IPS DF 6.9 (cell line): ENCODE results near the gene MYL12A.
"Not testable (repeated sequence)": the region's sequence is repeated elsewhere in the genome, so short reads cannot be mapped to it uniquely, and the experiment has no call there.

Source experiments
- DNase-seq: peaks from one replicate; pipeline ENCODE4 v3.0.0-alpha.2; 2013; ENCODE audit warnings: low read depth, low spot score
- H3K27ac ChIP-seq: one replicate; pipeline ENCODE4 v1.5.1; 2013; ENCODE audit warnings: low read length, control low read depth
- H3K27me3 ChIP-seq: 2 replicates; pipeline ENCODE4 v1.6.1; 2013; ENCODE audit warnings: mild to moderate bottlenecking, low read length; ENCODE audit not compliant: control insufficient read depth, insufficient read depth
- H3K36me3 ChIP-seq: 2 replicates; pipeline ENCODE4 v1.6.1; 2013; ENCODE audit warnings: low read length; ENCODE audit not compliant: control insufficient read depth, insufficient read depth
- H3K4me1 ChIP-seq: 2 replicates; pipeline ENCODE4 v1.6.1; 2013; ENCODE audit warnings: low read length; ENCODE audit not compliant: control insufficient read depth, insufficient read depth
- H3K4me3 ChIP-seq: 2 replicates; pipeline ENCODE4 v1.5.1; 2013; ENCODE audit warnings: mild to moderate bottlenecking, low read length
- H3K9me3 ChIP-seq: 2 replicates; pipeline ENCODE4 v1.6.1; 2013; ENCODE audit warnings: low read length, inconsistent platforms; ENCODE audit not compliant: control insufficient read depth, insufficient read depth
- WGBS: extraction: QIAGEN DNeasy Blood & Tissue Kit; methylation state at CpG from one replicate; pipeline ENCODE4 v1.1.7; 2013; ENCODE audit warnings: mixed read lengths, missing lambda C conversion rate; ENCODE audit not compliant: insufficient read length, insufficient coverage; 5-methylcytosine and 5-hydroxymethylcytosine counted together

The MYL12A gene

DNA sequence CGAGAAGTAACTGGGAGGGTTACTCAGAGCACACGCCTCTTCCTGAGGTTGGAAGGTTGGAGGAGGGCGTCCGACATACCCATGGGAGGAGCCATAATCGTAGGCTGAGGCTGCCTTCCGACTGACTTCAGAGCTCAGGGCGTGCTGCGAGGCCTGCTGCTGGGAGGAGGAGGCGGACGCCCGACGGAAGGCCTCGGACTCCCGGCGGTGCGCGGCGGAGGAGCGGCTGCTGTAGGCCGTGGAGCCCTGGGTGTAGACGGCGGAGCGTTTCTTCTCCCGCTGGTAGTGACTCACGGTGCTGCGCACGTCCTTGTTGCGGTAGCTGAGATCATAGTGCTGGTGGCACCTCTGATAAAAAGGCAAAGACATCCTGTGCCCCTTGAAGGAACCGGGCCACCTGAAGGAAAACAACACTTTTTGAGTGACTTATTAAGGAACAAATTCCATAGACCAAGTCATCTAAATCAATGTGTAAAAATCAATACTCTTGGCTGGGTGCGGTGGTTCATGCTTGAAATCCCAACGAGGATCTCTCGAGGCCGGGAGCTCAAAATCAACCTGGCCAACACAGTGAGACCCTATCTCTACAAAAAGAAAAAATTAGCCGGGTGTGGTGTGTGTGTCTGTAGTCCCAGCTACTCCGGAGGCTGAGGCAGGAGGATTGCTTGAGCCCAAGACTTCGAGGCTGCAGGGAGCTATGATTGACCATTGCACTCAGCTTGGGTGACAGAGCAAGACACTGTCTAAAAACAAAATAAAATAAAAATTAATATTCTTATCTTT lies 32.6 kb upstream of the MYL12A start:
- H3K27me3 ChIP-seq = no peaks in the 10 kb centered on the region
- no peak overlapping the region for H3K27ac ChIP-seq
- WGBS = no CpG with 5 or more reads among the region's 36 CpGs
- DNase-seq = no peak
- H3K4me1 ChIP-seq = no peaks in the 10 kb centered on the region
- H3K36me3 ChIP-seq = no peaks in the 10 kb centered on the region
- no peaks in the 10 kb centered on the region for H3K9me3 ChIP-seq
- no peak overlapping the region for H3K4me3 ChIP-seq

DNA sequence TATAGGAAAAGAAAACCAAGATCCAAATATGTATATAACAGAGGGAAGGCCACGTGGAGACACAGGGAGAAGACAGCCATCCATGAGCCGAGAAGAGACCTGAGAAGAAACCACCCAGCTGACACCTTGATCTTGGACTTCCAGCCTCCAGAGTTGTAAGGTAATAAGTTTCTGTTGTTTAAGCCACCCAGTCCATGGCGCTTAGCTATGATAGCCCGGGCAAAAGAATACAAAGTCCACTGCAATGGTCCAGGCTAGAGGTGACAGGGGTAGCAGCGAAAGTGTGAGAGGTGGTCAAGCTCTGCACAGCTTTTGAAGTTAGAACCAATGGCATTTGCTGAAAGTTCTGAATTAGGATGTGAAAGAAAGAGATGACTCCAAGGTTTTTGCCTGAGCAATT lies 30.6 kb upstream of the MYL12A start:
- no peak for DNase-seq
- Histone ChIP-seq H3K9me3 (no peaks in the 10 kb centered on the region), H3K4me3 (no peak overlapping the region), H3K36me3 (no peaks in the 10 kb centered on the region), H3K4me1 (no peaks in the 10 kb centered on the region), H3K27me3 (no peaks in the 10 kb centered on the region), H3K27ac (no peak overlapping the region)
- WGBS = no CpG with 5 or more reads among the region's 5 CpGs

DNA sequence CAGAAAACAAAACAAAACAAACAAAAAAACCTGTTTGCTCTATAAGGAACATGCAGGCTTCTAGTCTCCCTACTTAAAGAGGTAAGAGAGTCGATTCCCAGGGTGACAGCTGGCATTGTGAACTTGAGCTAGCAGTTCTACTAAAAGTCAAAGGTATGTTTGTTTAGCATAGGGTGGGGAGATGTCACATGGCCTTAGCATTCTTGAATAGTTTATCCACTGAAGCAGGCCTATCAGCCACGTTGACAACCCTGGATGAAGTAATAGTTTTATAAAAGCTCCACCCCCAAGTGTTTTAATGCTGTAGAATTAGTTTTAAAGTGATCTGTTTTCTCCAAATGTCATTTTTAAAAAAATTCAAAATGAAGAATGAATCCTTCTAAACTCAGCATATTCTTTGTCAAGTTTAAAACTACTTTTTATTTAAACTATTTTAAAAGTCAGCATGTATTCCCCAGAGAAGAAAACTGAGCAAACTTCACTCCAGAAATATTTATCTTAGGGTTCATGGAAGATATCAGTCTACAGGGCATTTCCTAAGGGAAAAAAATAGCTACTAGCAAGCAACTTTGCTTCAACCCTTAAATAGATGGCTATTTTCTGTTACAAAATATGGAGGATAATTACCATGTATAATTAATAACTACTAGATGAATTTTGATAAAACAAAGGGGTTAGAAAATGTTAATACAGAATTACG lies 29.5 kb upstream of the MYL12A start:
- WGBS = no CpG with 5 or more reads among the region's 3 CpGs
- no peak overlapping the region for H3K4me3 ChIP-seq
- H3K4me1 ChIP-seq = no peaks in the 10 kb centered on the region
- no peaks in the 10 kb centered on the region for H3K9me3 ChIP-seq
- no peaks in the 10 kb centered on the region for H3K27me3 ChIP-seq
- H3K27ac ChIP-seq = no peak overlapping the region
- no peaks in the 10 kb centered on the region for H3K36me3 ChIP-seq
- DNase-seq = no peak

GRCh38 chr18:3218819-3219218 lies 28.8 kb upstream of the MYL12A start:
- no peaks in the 10 kb centered on the region for H3K36me3 ChIP-seq
- no peak overlapping the region for H3K27ac ChIP-seq
- H3K9me3 ChIP-seq = no peaks in the 10 kb centered on the region
- DNase-seq = no peak
- no CpG with 5 or more reads among the region's 2 CpGs for WGBS
- H3K4me1 ChIP-seq = no peaks in the 10 kb centered on the region
- H3K27me3 ChIP-seq = no peaks in the 10 kb centered on the region
- no peak overlapping the region for H3K4me3 ChIP-seq

DNA sequence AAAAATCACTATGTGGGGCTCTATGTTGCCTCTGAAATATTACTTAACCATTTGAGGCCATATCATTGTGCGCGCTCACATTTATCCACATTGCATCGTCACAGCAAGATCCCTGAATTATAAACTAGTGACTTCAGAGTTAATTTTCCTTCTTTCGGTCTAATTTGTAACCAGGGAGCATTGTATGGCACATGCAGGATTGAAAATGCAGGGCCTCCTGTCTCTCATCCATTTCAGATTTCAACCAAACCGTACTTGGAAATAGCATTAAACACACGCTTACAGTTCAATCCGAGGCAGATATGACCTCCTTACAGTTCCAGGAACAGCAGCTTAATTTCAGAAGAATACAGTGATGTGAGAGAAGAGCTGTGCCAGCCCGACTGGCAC lies 28.4 kb upstream of the MYL12A start:
- Histone ChIP-seq H3K36me3 (no peaks in the 10 kb centered on the region), H3K27me3 (no peaks in the 10 kb centered on the region), H3K9me3 (no peaks in the 10 kb centered on the region), H3K4me3 (no peak overlapping the region), H3K27ac (no peak overlapping the region), H3K4me1 (no peaks in the 10 kb centered on the region)
- WGBS = no CpG with 5 or more reads among the region's 8 CpGs
- no peak for DNase-seq

DNA sequence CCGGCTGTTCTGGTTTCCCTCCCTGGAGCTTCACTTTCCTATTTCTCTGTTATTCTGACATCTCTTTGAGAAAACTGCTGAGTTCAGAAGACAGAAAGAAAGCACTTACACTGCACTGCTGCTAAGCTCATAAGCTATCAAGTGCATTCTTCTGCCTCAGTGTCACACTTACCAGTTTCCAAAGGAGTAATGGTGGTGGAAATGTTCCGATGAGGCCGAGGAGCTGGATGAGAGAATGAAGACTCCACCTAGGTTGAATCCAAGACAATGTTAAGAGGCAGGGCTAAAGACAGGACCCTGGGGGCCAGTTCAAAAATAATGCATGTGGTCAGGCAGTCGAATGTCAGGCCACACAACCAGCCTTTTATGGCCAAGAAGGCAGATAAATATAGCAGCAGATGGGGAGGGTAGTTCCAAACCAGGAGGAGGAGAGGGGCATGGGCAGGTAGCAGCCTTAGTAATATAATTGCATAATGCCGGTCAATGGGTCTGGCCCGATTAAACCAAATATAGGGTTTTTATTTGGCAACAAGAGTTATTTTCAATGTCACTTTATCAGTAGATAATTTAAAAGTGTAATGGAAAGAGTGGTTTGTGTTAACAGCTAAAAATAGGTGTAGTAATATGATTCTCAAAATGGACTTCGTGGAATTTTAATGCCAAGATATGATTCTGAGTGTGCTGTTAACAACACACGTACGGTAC lies 27.8 kb upstream of the MYL12A start, which contains the start of gene MYOM1:
Gene MYOM1, minus strand, starts transcription at position 338 of the 705 bp plus-strand sequence. CDS start 4,745 bp downstream, outside the sequence.
- no peaks in the 10 kb centered on the region for H3K36me3 ChIP-seq
- no peak within 1 kb of the TSS for H3K27ac ChIP-seq
- no peak for DNase-seq
- H3K4me3 ChIP-seq = no peak within 1 kb of the TSS
- no peaks in the 10 kb centered on the region for H3K9me3 ChIP-seq
- 100% methylated on average over 1 of the region's 9 CpGs for WGBS
- no peaks in the 10 kb centered on the region for H3K4me1 ChIP-seq
- no peaks in the 10 kb centered on the region for H3K27me3 ChIP-seq

DNA sequence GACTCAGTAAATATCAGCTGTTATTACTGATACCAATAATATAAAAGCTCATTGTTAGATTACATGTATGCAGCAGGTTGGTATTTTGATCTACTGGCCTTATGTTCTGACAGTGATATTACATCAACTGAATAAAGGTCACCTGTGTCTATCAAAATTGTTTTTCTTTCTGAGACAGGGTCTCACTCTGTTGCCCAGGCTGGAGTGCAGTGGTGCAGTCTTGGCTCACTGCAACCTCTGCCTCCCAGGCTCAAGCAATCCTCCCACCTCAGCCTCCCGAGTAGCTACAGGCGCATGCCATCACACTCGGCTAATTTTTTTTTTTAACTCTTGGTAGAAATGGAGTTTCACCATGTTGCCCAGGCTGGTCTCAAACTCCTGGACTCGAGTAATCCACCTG lies 26.7 kb upstream of the MYL12A start:
- WGBS = no CpG with 5 or more reads among the region's 4 CpGs

GRCh38 chr18:3221496-3221895 lies 26.1 kb upstream of the MYL12A start:
- no peak overlapping the region for H3K4me3 ChIP-seq
- H3K27me3 ChIP-seq = no peaks in the 10 kb centered on the region
- no peak overlapping the region for H3K27ac ChIP-seq
- no peaks in the 10 kb centered on the region for H3K36me3 ChIP-seq
- H3K9me3 ChIP-seq = no peaks in the 10 kb centered on the region
- no CpG with 5 or more reads among the region's 6 CpGs for WGBS
- no peak for DNase-seq
- H3K4me1 ChIP-seq = no peaks in the 10 kb centered on the region

More for the DNA sequence above, 26.7 kb upstream of the MYL12A start:
- H3K4me3 ChIP-seq, H3K9me3 ChIP-seq, H3K36me3 ChIP-seq, H3K4me1 ChIP-seq, DNase-seq, H3K27ac ChIP-seq, H3K27me3 ChIP-seq: not testable (repeated sequence)

GRCh38 chr18:3223356-3223755 lies 24.2 kb upstream of the MYL12A start:
- H3K9me3 ChIP-seq = no peaks in the 10 kb centered on the region
- H3K27me3 ChIP-seq = no peaks in the 10 kb centered on the region
- H3K27ac ChIP-seq = no peak overlapping the region
- H3K4me1 ChIP-seq = no peaks in the 10 kb centered on the region
- no peak for DNase-seq
- no peak overlapping the region for H3K4me3 ChIP-seq
- H3K36me3 ChIP-seq = no peaks in the 10 kb centered on the region
- no CpG with 5 or more reads among the region's 1 CpG for WGBS

GRCh38 chr18:3224223-3224622 lies 23.4 kb upstream of the MYL12A start:
- DNase-seq = no peak
- no CpG with 5 or more reads among the region's 3 CpGs for WGBS
- no peaks in the 10 kb centered on the region for H3K9me3 ChIP-seq

More at GRCh38 chr18:3224223-3224622, 23.4 kb upstream of the MYL12A start:
- no peak overlapping the region for H3K27ac ChIP-seq
- no peak overlapping the region for H3K4me3 ChIP-seq
- no peaks in the 10 kb centered on the region for H3K36me3 ChIP-seq
- H3K4me1 ChIP-seq = no peaks in the 10 kb centered on the region; the same call in 1 of the 2 replicates
- no peaks in the 10 kb centered on the region for H3K27me3 ChIP-seq
